ENCODE measurements around the gene XRCC3.
"Not testable (repeated sequence)": the region's sequence is repeated elsewhere in the genome, so short reads cannot be mapped to it uniquely, and the experiment has no call there.

The XRCC3 gene

GRCh38 chr14:103656756-103657133 lies 58.5 kb downstream of the XRCC3 start:
- no peak for DNase-seq

DNA sequence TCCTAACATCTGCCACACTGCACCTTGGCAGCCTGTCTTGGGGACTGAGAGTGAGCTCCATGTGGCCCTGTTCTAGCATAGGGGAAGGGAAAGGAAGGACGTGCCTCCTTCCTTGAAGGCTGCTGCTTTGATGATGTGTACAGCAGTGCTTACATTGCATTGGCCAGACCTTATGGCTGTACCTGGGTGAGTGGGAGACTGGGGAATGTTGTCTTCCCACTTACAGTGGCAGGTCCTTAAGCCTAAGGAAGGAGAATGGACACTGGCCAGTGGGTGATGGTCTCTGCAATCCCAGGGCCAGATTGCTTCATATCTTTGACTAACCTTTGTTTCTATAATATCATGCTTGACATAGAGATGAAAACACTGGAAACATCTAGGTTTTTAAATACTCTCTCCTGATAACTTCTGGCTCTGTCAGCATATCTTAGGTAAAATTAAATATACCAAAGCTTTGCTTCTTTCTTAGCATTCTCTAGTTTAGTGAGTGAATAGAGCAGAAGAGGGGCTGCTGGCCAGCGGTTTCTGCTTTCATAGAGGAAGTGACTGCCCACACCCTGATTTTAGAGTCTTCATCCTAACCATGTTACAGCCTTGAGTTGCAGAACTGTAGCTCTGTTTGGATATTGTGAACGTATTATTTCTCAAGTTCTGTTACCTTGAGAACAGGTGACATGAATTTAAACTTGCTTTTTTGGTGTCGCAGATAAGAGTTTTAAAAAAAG lies 59.1 kb downstream of the XRCC3 start:
- DNase-seq: no peak

DNA sequence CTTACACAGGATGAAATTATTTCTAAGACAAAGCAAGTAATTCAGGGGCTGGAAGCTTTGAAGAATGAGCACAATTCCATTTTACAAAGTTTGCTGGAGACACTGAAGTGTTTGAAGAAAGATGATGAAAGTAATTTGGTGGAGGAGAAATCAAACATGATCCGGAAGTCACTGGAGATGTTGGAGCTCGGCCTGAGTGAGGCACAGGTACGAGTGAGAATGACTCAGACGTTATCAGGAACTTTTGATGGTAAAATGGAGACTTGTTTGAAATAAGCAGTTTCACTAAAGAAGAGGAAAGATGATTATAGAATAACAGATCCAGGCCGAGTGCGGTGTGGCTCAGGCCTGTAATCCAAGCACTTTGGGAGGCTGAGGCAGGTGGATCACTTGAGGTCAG lies 60.6 kb downstream of the XRCC3 start:
- DNase-seq: no peak

DNA sequence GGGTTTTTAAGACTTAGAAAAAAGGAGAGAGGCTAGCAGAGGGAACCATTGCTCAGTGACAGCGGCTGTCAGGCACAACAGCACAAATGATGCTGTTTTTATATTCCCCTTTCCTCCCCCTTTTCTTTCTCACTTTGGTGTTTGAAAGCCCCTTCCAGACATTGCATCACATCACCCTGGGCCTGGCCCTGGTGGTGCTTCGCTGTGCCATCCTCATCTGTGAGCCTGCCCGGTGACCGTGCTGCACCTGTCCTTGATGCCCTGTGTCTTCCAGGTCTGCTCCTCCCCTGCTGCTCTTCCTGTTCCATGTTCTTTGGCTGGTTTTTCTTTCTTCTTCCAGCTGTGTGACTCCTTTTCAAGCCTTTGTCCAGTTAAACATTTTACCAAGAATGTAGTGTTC lies 61.4 kb downstream of the XRCC3 start:
- DNase-seq: no peak

DNA sequence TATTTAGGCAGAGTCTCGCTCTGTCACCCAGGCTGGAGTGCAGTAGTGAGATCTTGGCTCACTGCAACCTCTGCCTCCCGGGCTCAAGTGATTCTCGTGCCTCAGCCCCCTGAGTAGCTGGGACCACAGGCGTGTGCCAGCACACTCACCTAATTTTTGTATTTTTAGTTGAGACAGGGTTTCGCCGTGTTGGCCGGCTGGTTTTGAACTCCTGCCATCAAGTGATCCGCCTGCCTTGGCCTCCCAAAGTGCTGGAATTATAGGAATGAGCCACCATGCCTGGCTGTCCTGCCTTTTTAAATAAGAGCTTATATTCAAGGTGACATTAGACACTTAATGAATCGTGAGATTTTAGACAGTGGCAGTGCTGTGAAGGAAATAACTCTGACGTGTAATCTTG lies 61.9 kb downstream of the XRCC3 start:
- not testable (repeated sequence) for DNase-seq

DNA sequence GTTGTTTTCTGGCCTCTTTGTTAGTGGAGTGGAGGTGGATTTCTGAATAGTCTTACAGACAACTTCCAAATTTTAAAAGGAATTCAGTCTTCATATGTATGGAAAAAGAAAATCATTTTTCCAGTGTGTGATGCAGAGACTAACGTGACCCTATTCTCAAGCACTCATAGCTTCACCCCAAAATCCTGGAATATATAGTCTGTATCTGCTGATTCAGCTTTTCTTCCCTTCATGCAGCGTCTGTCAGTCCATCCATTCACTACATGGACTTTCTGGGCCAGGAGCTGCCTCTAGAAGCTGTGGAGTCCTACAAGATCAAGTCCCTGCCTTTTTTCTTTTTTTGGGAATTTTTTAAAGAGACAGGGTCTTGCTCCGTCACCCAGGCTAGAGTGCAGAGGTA lies 62.4 kb downstream of the XRCC3 start:
- DNase-seq: no peak

GRCh38 chr14:103651585-103651984 lies 63.7 kb downstream of the XRCC3 start:
- DNase-seq: no peak

DNA sequence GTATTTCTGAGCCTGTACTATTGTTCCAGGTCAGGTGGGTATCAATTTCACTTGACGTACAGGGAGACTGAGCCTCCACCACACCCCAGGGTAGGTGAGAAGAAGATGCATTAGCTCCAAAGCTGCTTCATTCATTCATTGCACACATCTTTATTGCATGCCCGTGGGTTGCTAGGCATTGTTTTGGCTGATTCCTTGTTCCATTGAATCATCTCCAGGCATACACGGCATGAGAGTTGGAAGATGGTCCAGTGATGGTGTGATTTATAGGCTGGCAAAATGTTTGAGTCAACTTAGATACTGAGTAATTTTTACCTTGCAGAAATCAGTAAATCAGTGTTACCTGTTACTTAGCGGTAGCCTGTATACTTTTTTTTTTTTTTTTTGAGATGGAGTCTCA lies 65.0 kb downstream of the XRCC3 start:
- no peak for DNase-seq

DNA sequence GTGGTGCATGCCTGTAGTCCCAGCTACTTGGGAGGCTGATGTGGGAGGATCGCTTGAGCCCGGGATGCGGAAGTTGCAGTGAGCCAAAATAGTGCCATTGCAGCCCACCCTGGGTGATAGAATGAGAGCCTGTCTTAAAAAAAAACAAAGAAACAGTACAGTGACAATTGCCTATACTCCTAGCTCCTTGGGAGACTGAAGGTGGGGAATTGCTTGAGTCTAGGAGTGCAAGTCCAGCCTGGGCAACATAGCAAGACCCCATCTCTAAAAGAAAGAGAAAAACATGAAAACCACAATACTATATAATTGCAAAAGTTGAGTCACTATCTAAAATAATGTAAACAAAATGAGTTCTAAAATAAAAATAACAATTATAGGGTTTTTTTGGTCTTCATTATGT lies 66.2 kb downstream of the XRCC3 start:
- no peak for DNase-seq

All from NCI-H345 (cell line).